Esophagus muscularis mucosa (tissue), 3 donors: ENCODE results near the gene SIK3.

Experiments
- CTCF ChIP-seq, 3 experiments: fragments of 200-600 bp in 2 of 3; fragments of 450-650 bp in 1 of 3; sonication (generic) in 2 of 3; IDR thresholded peaks; one replicate each; pipeline ENCODE4 v1.5.1; 2017 to 2019; ENCODE audit warnings: antibody characterized with exemption in 3 of 3, mild to moderate bottlenecking in 2 of 3, moderate library complexity in 1 of 3
- POLR2AphosphoS5 ChIP-seq, 2 donors: sonication (generic); formaldehyde crosslinking; IDR thresholded peaks; one replicate each; pipeline ENCODE4 v1.6.1; 2017; ENCODE audit warnings: antibody characterized with exemption in 2 of 2

- TF ChIP-seq CTCF (IDR thresholded peaks at IDR 0.05) (no peak), POLR2AphosphoS5 (IDR thresholded peaks at IDR 0.05) (no peak)
Measured at GRCh38 chr11:116973270-116973669, 125.0 kb downstream of the SIK3 start.
